EH (cell line): ENCODE data around the gene GPER1.

Experiments used
- DNase-seq: peaks from one replicate; pipeline ENCODE4 v3.0.0-alpha.2; 2015; ENCODE audit warnings: low read depth

Gene GPER1

DNA sequence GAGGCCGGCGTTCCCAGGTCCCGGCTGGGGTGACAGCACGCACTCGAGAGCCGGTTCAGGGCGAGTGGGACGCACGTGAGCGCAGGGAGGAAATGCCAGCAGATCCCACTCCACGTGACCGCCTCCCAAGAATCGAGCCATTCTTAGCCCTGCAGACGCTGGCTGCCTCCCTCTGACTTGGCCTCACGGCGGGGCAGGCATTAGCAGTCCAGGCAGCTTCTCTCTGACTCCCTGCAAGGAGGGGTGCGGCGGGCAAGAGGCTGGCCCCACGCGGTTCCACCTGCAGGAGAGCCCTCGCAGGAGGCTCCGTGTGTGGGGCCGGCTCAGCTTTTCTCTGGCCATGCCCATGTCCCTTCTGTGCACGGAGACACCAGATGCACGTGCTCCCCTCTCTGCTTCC lies 33.5 kb upstream of the GPER1 start:
- DNase-seq, result no peak

DNA sequence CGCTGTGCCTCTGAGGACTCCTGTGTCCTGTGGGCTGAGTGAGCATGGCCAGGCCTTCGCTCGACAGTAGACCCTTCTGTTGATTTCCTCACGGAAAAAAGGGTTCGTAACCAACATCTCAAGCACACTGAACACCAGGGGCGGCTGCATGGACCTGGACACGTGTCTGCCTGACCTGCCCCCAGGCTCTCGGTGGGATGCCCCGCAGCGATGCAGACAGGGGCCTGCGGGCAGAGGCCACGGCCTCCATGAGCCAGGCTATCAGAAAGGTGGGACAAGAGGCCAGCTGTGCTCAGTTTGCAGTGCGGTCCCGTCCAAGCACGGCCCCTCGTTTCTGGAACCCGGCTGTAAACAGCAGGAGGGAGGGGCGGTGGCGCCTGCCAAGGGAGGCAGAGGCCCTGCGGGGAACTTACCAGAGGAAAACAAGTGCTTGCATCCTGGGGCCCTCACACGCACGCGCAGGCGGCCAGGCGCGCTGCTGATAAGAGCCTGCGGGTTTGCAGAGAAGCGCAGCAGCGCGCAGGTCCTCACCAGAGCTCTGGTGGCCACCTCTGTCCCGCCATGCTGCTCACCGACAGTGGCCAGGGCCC lies 33.0 kb upstream of the GPER1 start:
- DNase-seq, result no peak

DNA sequence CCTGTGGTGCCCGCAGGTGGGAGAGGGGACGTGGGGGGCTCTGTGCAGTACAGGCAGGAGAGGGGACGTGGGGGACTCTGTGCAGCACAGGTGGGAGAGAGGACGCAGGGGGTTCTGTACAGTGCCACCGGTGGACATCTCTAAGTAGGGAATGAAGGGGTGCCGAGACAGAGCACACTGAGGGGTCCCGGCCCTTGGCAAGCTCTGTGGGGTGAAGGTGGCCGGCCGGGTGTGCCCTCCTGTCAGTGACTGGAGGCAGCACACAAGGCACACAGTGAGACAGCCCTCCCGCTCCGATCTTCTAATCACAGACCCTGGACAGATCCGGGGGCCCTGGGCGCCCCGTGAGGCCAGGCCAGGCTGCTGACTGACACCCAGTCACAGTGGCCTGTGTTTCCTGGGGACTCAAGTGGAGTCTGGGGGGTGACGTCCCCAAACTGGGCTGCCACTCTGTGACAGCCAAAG lies 32.4 kb upstream of the GPER1 start:
- DNase-seq, result no peak

DNA sequence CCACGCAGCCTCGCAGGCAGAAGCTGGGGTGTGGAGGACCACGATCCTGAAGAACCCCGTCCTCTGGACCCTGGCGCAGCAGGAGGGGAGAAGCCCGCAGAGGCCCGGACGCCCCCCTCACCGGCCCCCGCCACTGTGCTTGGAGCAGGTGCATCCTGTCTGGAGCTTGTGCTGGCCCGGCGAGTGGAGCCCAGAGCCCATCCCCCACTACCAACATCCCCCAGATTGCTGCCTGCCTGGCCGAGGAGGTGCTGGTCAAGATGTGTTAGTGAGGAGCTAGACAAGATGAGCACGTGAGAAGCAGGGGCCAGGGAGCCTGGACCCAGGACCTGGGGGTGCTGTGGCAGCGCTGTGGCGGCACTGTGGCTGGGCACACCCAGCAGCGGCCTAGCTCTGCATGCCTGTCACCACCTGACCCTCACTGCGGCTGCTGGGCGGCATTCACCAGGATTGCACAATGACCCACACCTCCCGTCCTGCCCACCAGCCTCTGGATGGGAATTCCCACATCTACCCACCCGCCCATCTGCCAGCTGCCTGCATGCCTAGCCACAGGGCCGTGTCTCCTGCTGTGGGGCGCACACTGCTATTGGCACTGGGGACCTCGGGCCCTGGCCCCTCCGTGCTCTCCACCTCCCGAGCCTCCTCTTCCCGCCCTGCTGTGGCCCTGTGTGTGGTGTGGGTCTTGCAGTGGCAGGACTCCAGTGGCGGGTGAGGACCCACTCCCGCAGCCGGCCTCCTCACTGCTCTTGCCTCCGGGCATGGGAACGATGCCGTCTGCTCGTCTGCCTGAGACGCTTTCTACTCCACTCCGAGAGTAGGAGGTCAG lies 31.7 kb upstream of the GPER1 start:
- DNase-seq, result no peak

DNA sequence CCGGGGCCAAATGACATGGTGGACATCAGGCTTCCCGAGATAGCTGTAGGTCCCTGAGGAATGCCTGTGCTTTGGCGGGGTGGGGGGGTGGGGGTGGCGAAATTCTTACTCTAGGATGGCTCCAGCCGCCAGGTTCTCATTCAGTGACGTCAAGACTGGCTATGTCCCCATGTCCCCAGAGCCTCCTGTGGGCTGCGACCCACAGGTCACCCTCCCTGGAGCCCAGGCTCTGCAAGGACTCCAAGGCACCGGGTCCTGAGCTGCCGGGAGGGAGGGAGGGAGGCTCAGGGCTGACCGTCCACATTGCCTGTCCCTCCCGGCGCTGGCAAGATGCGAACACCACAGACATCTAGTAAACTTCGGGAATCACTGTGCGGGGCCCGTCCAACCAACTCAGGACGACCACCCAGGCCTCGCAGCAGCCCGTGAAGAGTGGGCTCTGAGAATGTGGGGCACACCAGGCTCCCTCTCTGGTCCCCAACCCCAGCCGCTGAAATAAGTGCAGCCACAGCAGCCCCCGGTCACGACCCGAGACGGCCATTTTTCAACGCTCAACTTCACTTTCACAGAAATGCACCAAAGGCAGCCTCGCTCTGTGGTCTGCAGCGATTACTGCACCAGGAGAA lies 31.0 kb upstream of the GPER1 start:
- DNase-seq, result no peak

DNA sequence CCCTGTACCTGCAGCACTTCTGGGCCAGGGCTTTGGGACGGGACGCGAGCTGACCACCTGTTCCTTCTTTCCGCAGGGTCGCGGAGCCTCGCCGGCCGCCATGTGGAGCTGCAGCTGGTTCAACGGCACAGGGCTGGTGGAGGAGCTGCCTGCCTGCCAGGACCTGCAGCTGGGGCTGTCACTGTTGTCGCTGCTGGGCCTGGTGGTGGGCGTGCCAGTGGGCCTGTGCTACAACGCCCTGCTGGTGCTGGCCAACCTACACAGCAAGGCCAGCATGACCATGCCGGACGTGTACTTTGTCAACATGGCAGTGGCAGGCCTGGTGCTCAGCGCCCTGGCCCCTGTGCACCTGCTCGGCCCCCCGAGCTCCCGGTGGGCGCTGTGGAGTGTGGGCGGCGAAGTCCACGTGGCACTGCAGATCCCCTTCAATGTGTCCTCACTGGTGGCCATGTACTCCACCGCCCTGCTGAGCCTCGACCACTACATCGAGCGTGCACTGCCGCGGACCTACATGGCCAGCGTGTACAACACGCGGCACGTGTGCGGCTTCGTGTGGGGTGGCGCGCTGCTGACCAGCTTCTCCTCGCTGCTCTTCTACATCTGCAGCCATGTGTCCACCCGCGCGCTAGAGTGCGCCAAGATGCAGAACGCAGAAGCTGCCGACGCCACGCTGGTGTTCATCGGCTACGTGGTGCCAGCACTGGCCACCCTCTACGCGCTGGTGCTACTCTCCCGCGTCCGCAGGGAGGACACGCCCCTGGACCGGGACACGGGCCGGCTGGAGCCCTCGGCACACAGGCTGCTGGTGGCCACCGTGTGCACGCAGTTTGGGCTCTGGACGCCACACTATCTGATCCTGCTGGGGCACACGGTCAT lies 30.3 kb upstream of the GPER1 start:
- no peak for DNase-seq

DNA sequence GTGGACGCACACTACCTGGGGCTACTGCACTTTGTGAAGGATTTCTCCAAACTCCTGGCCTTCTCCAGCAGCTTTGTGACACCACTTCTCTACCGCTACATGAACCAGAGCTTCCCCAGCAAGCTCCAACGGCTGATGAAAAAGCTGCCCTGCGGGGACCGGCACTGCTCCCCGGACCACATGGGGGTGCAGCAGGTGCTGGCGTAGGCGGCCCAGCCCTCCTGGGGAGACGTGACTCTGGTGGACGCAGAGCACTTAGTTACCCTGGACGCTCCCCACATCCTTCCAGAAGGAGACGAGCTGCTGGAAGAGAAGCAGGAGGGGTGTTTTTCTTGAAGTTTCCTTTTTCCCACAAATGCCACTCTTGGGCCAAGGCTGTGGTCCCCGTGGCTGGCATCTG lies 29.6 kb upstream of the GPER1 start:
- DNase-seq, result no peak

DNA sequence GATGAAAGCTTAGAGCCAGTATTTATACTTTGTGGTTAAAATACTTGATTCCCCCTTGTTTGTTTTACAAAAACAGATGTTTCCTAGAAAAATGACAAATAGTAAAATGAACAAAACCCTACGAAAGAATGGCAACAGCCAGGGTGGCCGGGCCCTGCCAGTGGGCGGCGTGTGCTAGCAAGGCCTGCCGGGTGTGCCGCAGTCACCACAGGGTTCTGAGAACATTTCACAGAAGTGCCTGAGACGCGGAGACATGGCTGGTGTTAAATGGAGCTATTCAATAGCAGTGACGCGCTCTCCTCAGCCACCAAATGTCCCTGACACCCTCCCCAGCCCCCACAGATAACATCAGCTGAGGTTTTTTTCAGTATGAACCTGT lies 29.1 kb upstream of the GPER1 start:
- peak; percentile 4 for DNase-seq

DNA sequence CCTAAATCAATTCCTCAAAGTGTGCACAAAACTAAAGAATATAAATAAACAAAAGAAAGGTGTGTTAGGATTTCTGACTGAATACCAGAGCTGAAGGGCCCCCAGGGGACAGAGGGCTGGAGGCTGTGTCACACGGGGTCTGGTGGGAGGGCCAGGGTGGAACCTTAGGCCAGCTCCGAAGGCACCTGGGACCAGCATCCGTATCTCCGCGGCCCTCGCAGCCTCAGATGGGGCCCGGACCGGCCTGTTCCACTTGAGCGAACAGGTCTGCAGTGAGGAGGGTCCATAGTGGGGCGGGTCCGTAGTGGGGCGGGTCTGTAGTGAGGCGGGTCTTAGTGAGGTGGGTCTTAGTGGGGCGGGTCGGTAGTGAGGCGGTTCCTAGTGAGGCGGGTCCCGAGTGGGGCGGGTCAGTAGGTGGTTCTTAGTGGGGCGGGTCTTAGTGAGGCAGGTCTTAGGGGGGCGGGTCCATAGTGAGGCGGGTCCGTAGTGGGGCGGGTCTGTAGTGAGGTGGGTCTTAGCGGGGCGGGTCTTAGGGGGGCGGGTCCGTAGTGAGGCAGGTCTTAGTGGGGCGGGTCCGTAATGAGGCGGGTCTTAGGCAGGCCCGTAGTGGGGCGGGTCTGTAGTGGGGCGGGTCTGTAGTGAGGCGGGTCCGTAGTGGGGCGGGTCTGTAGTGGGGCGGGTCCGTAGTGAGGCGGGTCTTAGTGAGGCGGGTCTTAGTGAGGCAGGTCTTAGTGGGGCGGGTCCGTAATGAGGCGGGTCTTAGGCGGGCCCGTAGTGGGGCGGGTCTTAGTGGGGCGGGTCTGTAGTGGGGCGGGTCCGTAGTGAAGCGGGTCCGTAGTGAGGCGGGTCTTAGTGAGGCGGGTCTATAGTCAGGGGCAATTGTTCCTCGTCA lies 28.5 kb upstream of the GPER1 start:
- peak; percentile 33 for DNase-seq

DNA sequence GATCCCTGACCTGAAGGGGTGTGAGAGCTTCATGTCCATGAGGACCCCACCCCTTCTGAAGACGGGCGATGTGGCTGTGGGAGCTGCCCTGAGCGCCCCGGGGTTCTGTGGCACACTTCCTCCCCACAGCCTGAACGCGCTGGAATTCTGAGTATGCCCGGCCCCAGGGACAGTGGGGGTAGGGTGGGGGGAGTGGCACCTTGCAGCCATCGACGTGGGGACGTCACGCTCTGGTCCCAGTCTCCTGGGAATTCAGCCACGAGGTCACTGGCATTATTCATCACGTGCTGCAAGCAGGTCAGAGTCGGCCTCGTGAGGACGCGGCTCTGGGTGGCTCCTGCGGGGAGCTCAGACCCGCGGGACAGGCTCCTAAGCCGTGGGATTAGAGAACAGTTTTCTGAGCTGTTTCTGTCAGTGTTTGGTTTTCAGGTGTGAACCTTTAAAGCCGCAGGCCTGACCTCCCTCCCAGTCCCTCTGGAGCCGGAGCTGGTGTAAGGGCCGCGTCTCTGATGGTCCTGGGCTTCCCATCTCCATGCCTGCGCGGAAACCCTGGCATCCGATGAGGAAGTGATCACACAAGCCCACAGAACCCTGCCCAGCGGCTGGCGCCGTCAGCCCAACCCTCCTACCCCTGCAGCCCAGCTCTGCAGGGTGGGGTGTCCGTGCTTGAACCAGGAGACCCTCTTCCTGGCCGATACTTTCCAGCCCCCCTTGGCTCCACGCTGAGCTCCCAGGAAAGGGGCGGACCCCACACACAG lies 27.4 kb upstream of the GPER1 start:
- DNase-seq, result peak; percentile 63

DNA sequence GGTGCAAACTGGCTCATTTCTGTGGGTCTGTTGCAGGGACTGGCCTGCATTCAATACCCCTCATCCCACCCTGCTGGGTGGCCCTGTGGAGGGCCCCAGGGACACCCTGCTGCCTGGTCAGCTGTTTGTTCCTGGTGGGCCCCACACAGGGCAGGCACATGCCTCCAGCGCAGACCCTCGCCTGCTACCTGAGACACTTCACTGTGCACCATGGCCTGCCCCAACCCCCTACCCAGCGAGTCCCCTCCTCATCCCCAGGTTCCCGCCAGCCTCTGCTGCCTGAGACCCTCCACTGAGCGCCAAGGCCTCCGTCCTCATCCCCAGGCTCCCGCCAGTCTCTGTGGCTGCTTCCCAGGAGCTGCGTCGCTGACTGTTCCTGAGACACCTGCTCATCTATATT lies 26.7 kb upstream of the GPER1 start:
- DNase-seq, result no peak

DNA sequence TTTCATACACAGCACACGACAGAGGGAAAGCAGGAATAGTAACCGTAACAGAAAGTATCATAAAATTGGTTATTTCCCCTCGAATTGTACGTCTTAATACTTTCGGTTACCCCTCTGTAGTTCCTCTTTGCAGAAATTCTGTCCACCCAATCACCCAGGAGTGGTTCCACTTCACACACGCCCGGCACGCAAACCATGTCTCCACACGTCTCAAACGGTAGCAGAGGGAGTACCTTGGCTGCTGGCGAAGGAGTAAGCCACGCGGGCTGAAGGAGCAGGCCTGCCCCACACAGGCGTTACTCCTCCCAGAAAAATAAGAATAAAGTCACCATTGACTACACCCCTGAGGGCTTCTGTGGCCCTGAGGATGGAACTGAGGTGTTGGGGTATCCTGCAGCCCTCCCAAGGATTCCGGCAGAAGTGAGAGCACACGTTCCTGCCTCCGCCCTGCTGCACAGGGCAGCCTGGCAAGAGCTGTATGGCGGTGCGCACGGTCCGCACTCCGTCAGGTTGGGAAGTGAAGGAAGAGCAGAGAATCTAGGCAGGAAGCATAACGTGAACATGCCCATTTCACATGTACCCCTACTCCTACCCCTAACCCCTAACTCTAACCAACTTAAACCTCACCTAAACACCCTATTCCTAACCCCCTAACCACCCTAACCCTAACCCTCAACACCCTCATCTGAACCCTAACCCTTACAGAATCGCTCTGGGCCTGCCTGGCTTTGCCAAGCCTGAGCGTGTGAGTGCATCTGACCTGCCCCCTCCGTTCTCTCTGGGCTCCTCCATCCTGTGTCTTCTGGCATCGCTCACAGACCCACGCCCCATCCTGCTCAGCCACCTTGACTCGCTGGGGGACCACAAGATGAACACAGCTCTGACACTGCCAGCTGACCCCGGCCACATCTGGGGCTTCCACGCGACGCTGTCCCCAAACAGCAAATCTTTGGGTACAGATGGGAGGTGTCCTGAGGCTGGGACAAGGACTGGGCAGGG lies 25.3 kb upstream of the GPER1 start:
- DNase-seq, result no peak

DNA sequence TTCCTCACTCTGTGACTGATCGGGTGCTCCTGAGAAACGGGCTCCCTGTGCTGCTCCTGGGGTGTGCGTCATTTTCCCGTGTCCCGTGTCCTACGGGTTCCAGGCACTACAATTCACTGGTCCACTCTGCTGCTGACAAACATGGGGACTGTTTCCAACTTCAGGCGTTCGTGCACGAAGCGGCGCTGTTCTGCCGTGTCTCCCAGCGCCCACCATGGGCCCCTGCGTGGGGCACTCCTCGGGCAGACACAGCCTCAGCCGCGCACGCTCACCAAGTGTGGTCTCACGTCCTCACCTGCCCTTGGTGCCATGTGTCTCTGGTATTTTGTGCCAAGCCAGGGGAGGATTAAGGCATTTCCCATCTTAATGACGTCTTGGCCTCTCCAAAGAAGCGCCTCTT lies 24.6 kb upstream of the GPER1 start:
- no peak for DNase-seq

DNA sequence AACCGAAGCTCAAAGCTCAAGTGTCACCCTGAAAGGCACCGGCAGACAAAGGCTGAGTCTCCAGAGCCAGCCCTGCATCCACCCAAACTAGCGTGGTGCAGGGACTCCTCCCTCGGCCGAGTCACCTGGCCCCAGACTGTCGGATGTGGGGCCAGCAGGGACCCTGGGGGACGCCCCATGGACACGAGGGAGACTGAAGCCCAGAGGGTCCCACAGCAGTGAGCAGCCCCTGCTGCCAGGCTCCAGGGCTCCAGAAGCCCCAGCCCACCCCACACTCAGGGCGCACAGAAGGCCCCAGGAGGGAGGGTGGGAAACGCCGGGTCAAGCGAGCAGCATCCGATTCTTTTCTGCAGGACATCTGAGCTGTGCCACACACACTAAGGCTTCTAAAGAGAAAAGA lies 23.3 kb upstream of the GPER1 start:
- DNase-seq, result no peak

DNA sequence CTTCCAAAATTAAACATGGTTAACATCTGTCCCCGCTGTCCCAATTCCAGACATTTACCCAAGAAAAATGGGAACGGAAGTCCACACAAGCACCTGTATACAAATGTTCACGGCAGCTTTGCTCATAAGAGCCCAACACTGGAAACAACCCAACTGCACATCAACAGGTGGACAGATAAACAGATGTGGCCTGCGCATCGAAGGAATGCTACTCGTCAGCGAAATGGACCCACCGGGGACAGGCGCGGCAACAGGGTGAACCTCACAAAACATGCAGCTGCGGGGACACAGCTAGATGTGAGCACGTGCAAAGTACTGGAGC lies 22.7 kb upstream of the GPER1 start:
- no peak for DNase-seq

DNA sequence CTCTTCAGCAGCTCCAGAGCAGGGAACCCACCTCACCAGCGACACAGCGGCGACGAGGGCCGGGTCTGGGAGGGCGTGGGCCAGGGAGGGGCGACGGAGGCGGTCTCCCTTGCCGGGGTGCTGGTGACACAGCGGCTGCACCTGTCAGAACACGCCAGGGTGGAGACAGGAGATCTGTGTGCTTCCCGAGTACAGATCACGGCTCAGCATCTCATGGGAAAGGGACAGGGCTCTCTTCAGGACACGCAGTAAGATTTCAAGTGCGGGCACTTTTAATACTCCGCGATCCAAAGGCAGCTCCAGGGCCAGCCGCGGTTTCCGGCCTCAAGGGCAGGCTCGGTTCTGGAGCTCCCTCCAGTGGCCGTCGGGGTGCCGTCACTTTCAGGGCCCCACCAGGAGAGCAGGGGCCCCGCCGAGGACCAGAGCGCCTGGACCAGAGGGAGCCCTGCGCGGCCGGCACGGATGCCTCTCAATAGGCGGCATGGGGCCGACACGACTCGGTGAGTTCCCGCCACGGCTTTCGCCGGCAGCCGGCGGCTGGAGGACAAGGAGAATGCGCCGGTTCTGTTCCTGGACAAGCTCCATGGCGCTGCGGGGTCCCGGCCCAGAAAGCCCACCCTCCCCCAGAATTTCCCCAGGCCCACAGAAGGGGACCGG lies 22.2 kb upstream of the GPER1 start:
- DNase-seq, result peak; percentile 75

DNA sequence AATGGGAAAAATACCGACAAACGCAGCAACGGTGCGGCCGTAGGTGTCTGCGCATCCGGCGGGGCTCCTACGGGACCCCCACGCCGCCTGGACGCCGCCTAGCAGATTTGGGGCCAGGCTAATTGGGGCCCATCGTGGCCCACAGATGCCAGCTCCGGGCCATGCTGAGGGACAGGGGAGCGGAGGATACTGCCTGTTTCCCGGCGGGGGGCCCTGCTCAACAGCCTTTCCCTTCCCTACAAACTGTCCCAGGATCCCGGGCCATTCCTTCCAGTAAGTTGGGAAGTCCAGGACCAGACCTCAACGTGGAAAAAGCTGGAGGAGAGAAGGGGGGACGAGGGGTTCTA lies 21.7 kb upstream of the GPER1 start:
- DNase-seq, result no peak

DNA sequence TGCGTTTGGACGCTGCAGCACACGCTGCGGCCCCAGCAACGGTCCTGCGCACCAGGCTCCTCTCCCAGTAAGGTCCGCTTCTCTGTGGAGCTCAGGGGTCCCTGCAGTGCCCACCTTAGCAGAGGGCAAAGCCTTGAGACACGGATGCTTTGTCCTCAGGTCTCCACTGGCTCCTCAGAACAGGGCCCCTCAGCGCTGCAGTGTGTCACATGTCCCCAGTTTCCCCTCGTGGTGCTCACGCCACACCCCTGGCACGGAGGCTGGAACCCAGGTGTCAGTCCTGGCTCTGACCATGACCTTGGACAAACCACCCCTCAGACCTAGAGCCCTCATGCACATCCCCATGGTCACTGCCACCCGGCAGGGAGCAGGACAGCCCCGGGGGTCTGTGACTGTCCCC lies 19.9 kb upstream of the GPER1 start:
- no peak for DNase-seq

DNA sequence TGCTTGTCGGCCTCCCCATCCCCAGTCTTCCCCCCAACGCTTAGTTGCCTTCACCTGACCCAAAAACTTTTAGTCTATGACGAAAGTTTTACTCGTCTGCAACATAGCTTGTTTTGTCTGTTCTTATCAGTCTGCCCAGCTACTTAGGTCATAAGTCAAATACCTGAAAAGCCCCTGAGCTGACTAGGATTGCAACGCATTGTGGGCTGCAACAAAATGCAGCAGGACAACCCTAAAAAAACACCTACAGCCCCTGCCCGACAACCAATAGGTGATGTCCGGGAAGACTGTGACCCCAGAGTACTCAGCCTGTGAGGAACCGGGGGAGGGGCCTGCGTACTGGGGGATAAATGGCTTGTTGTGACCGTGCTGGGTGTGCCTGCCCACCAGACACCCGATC lies 19.3 kb upstream of the GPER1 start:
- no peak for DNase-seq
